ENCODE measurements around the gene ZNF317.

GRCh38 chr19:9150650-9151049, 10.5 kb downstream of the ZNF317 start:
- TF ChIP-seq FOXP2 (optimal IDR thresholded peaks at IDR 0.05; ENCODE audit: borderline replicate concordance, extremely low read depth, extremely low read length, insufficient read depth) (no peak), REST (IDR thresholded peaks at IDR 0.05; ENCODE audit: insufficient read depth in 1 of 2, low read depth in 2 of 2, low read length in 2 of 2) (no peak), POLR2AphosphoS5 (IDR thresholded peaks at IDR 0.05; ENCODE audit: low read depth, low read length) (no peak), SIN3A (IDR thresholded peaks at IDR 0.05; ENCODE audit: borderline replicate concordance, insufficient read depth, low read length) (no peak)
